A673 (cell line): Measurements from ENCODE around the gene GNL3. TPM values are rescaled to one million over a fixed set of nuclear protein-coding genes. Genes with fewer than 3 reads are reported as not detected.
A peak's percentile ranks its signal among the peaks of the same experiment; 100 is the strongest.

Experiments
- BruUV-seq: library from RNA; stranded (reverse); fragments of 400-500 nt; replicated peaks from 2 replicates; lab custom pipeline; 2021; lab: Mats Ljungman, UMichigan
- CTCF ChIA-PET: fragments of 300-600 bp; sonication (Branson Sonifier 250); formaldehyde crosslinking; loops from one replicate; lab custom pipeline; 2022; ENCODE audit warnings: antibody characterized with exemption; lab: Charles Lee
- POLR2A ChIA-PET: fragments of 300-600 bp; sonication (Branson Sonifier 250); formaldehyde crosslinking; loops from one replicate; lab custom pipeline; 2022; ENCODE audit warnings: antibody characterized with exemption; ENCODE audit not compliant: low non-redundant PET; lab: Charles Lee
- DNase-seq: peaks from one replicate; pipeline ENCODE4 v3.0.0-alpha.2; 2015; ENCODE audit warnings: low spot score
- H3K27ac ChIP-seq: fragments of 200-600 bp; sonication (generic); 2 replicates; pipeline ENCODE4 v1.5.1; 2016; ENCODE audit warnings: mixed run types, low read depth, mild to moderate bottlenecking, mixed read lengths, antibody characterized with exemption, low read length; ENCODE audit not compliant: poor library complexity, severe bottlenecking
- H3K27me3 ChIP-seq: fragments of 200-600 bp; sonication (generic); replicated peaks from 2 replicates; pipeline ENCODE4 v1.6.1; 2017; ENCODE audit warnings: mixed run types, low read depth, mild to moderate bottlenecking, mixed read lengths, antibody characterized with exemption, low read length; ENCODE audit not compliant: insufficient read depth, poor library complexity
- H3K36me3 ChIP-seq: fragments of 200-600 bp; sonication (generic); 2 replicates; pipeline ENCODE4 v1.6.1; 2016; ENCODE audit warnings: mixed run types, mild to moderate bottlenecking, mixed read lengths, antibody characterized with exemption, low read length; ENCODE audit not compliant: insufficient read depth, poor library complexity, severe bottlenecking
- H3K4me1 ChIP-seq: fragments of 200-600 bp; sonication (generic); 2 replicates; pipeline ENCODE4 v1.6.1; 2017; ENCODE audit warnings: mixed run types, mild to moderate bottlenecking, mixed read lengths, antibody characterized with exemption, low read length; ENCODE audit not compliant: insufficient read depth, poor library complexity, severe bottlenecking
- H3K4me3 ChIP-seq: fragments of 200-600 bp; sonication (generic); 2 replicates; pipeline ENCODE4 v1.5.1; 2016; ENCODE audit warnings: low read depth, mixed run types, mild to moderate bottlenecking, mixed read lengths, low read length; ENCODE audit not compliant: poor library complexity, severe bottlenecking
- H3K9me3 ChIP-seq: fragments of 200-600 bp; sonication (generic); 2 replicates; pipeline ENCODE4 v1.6.1; 2016; ENCODE audit warnings: mixed run types, low read depth, mild to moderate bottlenecking, mixed read lengths, antibody characterized with exemption, low read length; ENCODE audit not compliant: poor library complexity, severe bottlenecking
- CTCF ChIP-seq: fragments of 300-800, 200-600 bp; sonication (generic); conservative IDR thresholded peaks from 2 replicates; pipeline ENCODE4 v1.5.1; 2017; ENCODE audit warnings: low read depth, mild to moderate bottlenecking, antibody characterized with exemption, low read length, moderate library complexity, mixed read lengths
- EZH2 ChIP-seq: fragments of 200-600 bp; sonication (generic); IDR thresholded peaks from 2 replicates; pipeline ENCODE4 v1.6.1; 2017; ENCODE audit warnings: borderline replicate concordance, low read depth, mild to moderate bottlenecking, mixed read lengths, antibody characterized with exemption, low read length; ENCODE audit not compliant: poor library complexity, severe bottlenecking
- intact Hi-C: fragments of 100-400 bp; cut with micrococcal nuclease; formaldehyde crosslinking; loops from one replicate; pipeline ENCODE4 v1.10.0; 2022; ENCODE audit not compliant: unreplicated experiment
- total RNA-seq: library from RNA; stranded (reverse); gene quantifications from 2 replicates; pipeline ENCODE4 v1.2.3, GENCODE V29; 2021

Gene GNL3
- total RNA-seq, 1 experiment from 2014 or later = 110 TPM

- POLR2A ChIA-PET = no interaction called here
- DNase-seq = no peak
- peaks cover 71% of the 10 kb centered on the region for H3K36me3 ChIP-seq
- TSS peak; percentile 60 for BruUV-seq
- no peak for TF ChIP-seq EZH2
- no peak for TF ChIP-seq CTCF
- H3K27ac ChIP-seq = no peak overlapping the region
- H3K4me3 ChIP-seq = no peak overlapping the region
- H3K27me3 ChIP-seq = no peaks in the 10 kb centered on the region
- no peaks in the 10 kb centered on the region for H3K4me1 ChIP-seq
- CTCF ChIA-PET = no interaction called here
- no peaks in the 10 kb centered on the region for H3K9me3 ChIP-seq
- intact Hi-C loops = no loop called here
Observed at GRCh38 chr3:52694528-52695189, 8.8 kb downstream of the GNL3 start.

- H3K27me3 ChIP-seq = no peaks in the 10 kb centered on the region
- no peak for DNase-seq
- no peaks in the 10 kb centered on the region for H3K4me1 ChIP-seq
- H3K27ac ChIP-seq = no peak overlapping the region
- CTCF ChIA-PET = no interaction called here
- no peaks in the 10 kb centered on the region for H3K9me3 ChIP-seq
- no peak for TF ChIP-seq CTCF
- TF ChIP-seq EZH2 = no peak
- no peak overlapping the region for H3K4me3 ChIP-seq
- no TSS peak for BruUV-seq
- POLR2A ChIA-PET = interaction anchor here (0.6 kb wide), 1 partner anchor 124 kb away, joined by 3 read pairs; no protein-coding TSS in a partner anchor
- intact Hi-C loops = no loop called here
- peaks cover 58% of the 10 kb centered on the region for H3K36me3 ChIP-seq
Observed at GRCh38 chr3:52695798-52696671, 10.2 kb downstream of the GNL3 start.

GRCh38 chr3:52696830-52697631, 11.2 kb downstream of the GNL3 start:
- Histone ChIP-seq H3K36me3 (peaks cover 51% of the 10 kb centered on the region), H3K4me1 (no peaks in the 10 kb centered on the region), H3K27me3 (no peaks in the 10 kb centered on the region), H3K4me3 (no peak overlapping the region), H3K27ac (no peak overlapping the region), H3K9me3 (no peaks in the 10 kb centered on the region)
- ChIA-PET CTCF (no interaction called here), POLR2A (interaction anchor here (0.5 to 0.6 kb wide), 2 partner anchors 125 to 386 kb away, joined by 3 to 6 read pairs; no protein-coding TSS in a partner anchor)
- intact Hi-C loops = no loop called here
- TF ChIP-seq EZH2 = no peak
- TF ChIP-seq CTCF = no peak
- BruUV-seq = no TSS peak
- DNase-seq = no peak
